Activated T-cell treated with anti-CD3 and anti-CD28 coated beads for 1 hour (primary cell): ENCODE data around the gene ADAT3.

Experiments used
- DNase-seq: peaks from one replicate; pipeline ENCODE4 v3.0.0-alpha.2; 2020; ENCODE audit warnings: low read depth

Gene ADAT3

DNA sequence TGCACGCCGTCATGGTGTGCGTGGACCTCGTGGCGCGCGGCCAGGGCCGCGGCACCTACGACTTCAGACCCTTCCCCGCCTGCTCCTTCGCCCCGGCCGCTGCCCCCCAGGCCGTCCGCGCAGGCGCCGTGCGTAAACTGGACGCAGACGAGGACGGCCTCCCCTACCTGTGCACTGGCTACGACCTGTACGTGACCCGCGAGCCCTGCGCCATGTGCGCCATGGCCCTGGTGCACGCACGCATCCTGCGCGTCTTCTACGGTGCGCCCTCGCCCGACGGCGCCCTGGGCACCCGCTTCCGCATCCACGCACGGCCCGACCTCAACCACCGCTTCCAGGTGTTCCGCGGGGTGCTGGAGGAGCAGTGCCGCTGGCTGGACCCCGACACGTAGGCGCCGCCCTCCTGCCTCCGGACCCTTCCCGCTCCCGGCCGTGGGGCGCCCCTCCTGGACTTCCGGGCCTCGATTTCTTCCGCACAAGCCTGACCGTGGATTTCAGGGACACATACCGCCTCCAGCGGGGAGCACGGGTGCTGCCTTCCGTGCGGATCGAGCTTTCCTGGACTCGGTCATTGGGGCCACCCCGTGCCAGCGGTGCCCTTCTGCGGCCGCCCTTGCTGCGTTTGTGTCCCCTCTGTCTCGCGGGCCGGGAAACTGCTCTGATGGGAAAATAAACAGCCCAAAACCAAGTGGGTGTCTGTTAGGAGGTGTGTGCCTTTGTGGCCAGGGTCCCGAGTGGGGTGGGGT, 7.7 kb downstream of the ADAT3 start:
- no peak for DNase-seq

GRCh38 chr19:1913781-1914577, 8.8 kb downstream of the ADAT3 start:
- no peak for DNase-seq

GRCh38 chr19:1914826-1915341, 9.7 kb downstream of the ADAT3 start:
- no peak for DNase-seq

GRCh38 chr19:1917146-1917545, 11.9 kb downstream of the ADAT3 start:
- DNase-seq: no peak

GRCh38 chr19:1917926-1918325, 12.7 kb downstream of the ADAT3 start:
- no peak for DNase-seq

DNA sequence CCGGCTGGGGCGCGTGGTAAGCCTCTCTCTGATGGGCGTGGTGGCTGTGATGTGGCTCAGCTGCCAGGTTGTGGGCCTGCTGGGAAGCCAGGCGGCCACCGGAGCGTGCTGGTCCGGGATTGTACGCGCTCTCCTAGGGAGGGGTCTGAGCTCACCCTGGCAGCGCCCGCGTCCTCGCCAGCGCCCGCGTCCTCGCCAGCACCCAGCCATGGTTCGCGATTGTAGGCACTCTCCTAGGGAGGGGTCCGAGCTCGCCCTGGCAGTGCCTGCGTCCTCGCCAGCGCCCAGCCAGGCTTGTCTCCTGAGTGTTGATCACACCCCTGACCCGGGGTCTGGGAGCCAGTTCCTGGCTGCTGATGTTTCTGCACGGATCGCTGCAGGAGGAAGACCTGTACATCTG, 13.8 kb downstream of the ADAT3 start:
- DNase-seq: no peak

DNA sequence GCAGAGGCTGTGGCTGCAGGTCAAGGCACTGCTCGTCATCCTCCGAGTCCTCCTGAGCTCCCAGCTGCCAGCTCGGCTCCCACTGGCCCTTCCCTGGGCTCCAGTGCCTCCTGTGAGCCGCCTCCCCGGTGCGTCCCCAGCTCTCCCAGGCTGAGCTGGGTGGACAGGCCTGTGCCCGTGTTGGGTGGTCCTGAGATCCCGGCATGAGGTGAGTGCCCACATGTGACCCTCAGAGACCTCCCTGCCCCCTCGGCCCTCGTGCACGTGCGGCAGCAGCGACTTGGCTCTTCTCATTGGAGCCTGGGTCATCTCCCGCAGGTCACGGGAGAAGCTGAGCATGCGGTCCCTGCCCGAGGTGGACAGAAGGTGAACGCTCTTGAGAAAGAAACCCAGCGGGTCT, 15.4 kb downstream of the ADAT3 start:
- no peak for DNase-seq

DNA sequence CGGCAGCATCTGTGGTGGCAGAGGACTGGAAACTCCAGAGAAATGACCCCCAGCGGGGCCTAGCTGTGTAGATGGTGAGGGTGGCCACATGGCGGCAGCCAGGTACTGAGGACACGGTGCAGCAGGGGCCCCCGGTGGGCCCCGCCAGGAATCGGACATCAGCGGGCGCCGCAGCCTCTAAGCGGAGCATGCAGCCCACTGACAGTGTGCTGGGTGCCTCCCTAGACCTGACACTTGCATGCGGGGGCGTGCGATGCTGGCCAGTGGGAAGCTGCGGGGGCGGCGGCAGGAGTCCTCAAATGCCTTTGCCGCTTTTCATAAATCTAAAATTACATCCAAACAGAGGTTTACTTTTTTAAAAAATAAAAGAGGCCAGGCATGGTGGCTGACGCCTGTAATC, 16.1 kb downstream of the ADAT3 start:
- no peak for DNase-seq

DNA sequence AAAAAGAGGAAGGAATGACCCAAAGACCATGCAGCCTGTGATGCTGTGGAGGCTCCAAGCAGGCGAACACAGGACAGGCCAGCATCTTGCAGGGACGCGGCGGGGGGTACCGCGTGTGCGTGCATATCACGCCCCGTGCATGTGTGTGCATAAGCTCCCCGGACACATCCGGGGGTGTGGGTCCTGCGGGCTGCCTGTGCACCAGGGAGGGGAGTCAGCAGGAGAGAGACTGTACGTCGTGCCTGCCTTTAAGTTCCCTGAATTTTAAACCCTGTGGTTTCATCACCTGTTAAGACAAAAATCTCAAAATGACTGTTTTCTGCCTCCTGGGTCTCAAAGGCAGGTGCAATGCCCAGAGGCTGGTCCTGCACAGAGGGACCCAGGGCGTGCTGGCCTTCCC, 16.6 kb downstream of the ADAT3 start:
- DNase-seq: no peak

DNA sequence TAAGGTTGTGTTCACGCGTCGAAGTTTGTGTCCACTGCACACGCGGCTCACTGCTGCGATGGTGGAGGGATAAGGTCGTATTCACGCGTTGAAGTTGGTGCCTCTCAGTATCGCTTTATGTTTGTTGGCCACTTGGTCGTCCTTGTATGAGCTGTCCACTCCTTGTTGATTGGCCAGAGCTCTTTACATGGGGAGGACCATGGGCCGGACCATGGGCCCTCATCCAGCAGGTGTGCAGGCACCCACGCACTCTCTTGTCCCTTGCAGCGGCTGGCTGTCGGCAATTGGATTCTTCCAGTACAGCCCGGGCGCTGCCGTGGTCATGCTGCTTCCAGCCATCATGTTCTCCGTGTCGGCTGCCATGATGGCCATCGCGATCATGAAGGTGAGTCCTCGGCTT, 17.6 kb downstream of the ADAT3 start:
- no peak for DNase-seq

- DNase-seq: no peak
These were observed 18.1 kb downstream of the ADAT3 start for GRCh38 chr19:1923319-1923718.

- no peak for DNase-seq
These were observed 19.2 kb downstream of the ADAT3 start for GRCh38 chr19:1924320-1924961.

- no peak for DNase-seq
These were observed 20.3 kb downstream of the ADAT3 start for GRCh38 chr19:1925544-1925943.

- DNase-seq: peak; percentile 75
These were observed 24.0 kb downstream of the ADAT3 start for GRCh38 chr19:1929021-1929742.

GRCh38 chr19:1931445-1931844, 26.2 kb downstream of the ADAT3 start:
- no peak for DNase-seq

DNA sequence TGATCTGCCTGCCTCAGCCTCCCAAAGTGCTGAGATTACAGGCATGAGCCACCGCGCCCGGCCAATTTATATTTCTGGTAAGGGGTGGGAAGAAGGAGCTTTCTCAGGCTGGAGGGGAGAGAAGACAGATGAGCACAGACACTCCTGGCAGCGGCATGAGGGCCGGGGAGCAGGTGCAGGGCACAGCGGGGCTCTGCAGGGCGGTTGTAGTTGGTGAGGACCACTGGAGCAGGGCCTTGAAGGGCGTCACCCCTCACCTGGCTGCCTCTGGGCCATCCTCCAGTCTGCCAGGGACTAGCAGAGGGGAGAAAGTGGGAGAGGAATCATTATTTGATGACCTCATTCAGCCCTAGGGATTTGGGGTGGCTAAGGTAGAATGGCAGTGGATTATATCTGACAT, 27.2 kb downstream of the ADAT3 start:
- DNase-seq: no peak

- DNase-seq: no peak
These were observed 28.0 kb downstream of the ADAT3 start for GRCh38 chr19:1933244-1933643.

- DNase-seq: no peak
These were observed 28.7 kb downstream of the ADAT3 start for GRCh38 chr19:1933942-1934341.

- DNase-seq: no peak
These were observed 30.4 kb downstream of the ADAT3 start for GRCh38 chr19:1935484-1936208.

DNA sequence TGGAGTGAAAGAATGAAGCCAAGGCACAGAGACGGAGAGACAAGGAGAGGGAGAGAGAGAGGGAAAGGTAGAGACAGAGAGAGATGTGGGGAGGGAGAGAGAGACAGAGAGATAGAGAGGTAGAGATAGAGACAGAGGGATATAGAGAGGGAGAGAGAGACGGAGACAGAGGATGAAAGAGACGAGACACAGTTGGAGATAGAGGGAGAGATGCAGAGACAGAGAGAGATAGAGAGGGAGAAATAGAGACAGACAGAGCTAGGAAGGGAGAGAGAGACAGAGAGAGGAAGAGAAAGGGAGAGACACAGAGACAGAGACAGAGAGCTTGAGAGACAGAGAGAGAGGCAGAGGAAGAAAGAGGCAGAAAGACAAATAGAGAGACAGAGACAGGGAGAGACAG, 31.2 kb downstream of the ADAT3 start:
- DNase-seq: no peak

DNA sequence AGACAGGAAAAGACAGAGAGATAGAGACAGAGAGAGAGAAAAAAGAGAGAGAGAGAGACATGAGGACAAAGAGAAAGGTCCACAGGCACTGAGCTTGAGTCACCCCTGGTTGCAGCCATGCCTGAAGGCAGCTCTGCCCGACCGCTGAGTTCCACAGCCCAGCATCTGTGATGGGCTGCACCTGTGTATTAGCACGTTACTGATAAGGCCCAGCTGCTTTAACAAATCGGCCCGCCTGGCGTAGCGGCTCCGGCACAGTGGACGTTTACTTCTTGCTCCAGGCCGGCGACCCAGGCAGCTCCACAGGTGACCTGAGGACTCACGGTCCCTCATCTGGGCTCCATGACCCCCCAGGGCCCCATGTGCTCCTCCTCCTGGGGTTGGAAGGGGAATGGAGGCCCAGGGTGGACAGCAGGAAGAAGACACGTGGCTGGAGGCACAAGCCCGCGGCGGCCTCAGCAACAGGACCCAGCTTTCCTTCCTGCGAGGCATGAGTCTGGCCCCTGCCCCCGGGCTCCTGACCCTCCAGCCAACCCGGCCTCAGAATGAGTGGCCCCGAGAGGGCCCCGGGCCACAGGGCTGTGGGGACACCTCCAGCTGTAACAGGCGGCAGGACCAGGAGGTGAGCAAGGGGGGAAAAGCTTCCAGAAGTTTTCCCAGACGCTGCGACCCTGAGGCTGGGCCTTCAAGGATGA, 31.9 kb downstream of the ADAT3 start:
- DNase-seq: no peak
